HUDEP-2 (cell line): Measurements from ENCODE around the gene ATP5F1A.
A peak's percentile ranks its signal among the peaks of the same experiment; 100 is the strongest.
"Not testable (repeated sequence)": the region's sequence is repeated elsewhere in the genome, so short reads cannot be mapped to it uniquely, and the experiment has no call there.

Source experiments
- DNase-seq, 76 experiments: peaks; one replicate each; lab custom pipeline; 2025; ENCODE audit not compliant: unreplicated experiment in 76 of 76; lab: John Stamatoyannopoulos, UW

Gene ATP5F1A

DNA sequence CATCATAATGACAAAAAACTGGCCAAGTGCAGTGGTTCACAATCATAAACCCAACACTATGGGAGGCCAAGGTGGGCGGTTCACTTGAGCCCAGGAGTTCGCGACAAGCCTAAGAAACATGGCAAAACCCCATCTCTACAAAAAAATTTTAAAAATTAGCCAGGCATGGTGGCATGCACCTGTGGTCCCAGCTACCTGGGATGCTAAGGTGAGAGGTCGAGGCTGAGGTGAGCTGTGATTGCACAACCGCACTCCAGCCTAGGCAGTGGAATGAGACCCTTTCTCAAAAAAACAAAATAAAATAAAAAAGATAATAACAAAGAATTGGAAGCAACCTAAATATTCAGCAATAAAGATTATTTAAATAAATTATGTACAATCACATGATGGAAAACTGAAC lies 47.8 kb downstream of the ATP5F1A start:
- no peak for DNase-seq

DNA sequence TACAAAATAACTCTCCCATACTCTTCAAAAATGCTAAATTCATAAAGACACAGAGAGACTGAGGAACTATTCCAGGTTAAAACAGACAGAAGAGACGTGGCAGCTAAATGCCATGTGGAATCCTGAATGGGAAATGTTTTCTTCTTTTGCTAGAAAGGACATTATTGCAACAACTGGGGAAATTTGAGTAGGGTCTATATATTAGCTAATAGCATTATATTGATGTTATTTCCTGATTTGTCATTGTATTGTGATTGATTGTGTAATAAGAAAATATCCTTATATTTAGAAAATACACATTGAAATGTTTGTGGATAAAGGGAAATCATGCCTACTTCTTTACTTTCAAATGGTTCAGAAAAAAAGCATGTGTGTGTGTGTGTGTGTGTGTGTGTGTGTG lies 49.5 kb downstream of the ATP5F1A start:
- no peak for DNase-seq

DNA sequence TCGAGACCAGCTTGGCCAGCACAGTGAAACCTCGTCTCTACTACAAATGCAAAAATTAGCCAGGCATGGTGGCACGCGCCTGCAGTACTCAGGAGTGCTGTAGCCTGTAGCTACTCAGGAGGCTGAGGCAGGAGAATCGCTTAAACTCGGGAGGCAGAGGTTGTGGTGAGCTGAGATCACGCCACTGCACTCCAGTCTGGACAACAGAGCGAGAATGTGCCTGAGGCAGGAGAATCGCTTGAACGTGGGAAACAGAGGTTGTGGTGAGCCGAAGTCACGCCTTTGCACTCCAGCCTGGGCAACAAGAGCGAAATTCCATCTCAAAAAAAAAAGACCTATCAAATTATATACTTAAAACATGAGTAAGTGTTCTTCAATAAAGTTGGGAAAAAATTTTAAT lies 50.7 kb downstream of the ATP5F1A start:
- DNase-seq, result not testable (repeated sequence)

DNA sequence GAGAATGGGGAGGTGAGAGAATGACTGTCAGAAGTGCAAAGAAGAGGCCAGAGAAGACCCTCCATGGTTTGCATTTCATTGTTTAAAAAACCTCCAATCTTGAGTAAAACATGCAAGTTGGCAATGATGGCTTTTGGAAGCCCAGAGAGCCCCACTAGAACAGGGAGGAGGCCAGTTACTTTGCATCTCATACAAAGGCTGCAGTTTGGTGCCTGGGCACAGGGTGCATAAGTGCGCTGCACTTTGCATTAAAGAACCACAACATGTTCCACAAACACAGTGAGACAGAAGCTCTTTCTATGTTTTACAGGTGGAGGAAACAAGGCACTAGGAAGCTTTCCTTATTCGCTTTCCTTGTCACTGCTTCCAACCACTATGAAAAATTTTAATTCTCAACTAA lies 51.4 kb downstream of the ATP5F1A start:
- no peak for DNase-seq

DNA sequence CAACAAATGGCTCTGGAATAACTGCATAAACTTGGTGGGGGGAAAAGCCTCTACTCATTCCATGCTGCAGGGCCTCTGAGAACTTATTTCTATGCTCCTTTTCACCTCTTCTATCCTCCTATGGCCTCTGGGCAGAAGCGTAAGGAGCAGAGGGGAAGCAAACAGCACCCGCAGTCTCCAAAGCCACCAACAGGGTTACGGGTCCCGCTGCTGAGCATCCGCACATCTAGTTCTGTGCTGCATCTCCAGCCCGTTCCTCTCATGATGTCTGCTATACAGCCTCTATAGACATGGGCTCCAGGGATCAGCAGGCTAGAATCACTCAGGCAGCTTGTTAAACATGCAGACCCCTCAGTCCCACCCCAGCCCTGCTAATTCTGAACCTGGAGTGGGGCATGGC lies 52.0 kb downstream of the ATP5F1A start:
- no peak for DNase-seq

DNA sequence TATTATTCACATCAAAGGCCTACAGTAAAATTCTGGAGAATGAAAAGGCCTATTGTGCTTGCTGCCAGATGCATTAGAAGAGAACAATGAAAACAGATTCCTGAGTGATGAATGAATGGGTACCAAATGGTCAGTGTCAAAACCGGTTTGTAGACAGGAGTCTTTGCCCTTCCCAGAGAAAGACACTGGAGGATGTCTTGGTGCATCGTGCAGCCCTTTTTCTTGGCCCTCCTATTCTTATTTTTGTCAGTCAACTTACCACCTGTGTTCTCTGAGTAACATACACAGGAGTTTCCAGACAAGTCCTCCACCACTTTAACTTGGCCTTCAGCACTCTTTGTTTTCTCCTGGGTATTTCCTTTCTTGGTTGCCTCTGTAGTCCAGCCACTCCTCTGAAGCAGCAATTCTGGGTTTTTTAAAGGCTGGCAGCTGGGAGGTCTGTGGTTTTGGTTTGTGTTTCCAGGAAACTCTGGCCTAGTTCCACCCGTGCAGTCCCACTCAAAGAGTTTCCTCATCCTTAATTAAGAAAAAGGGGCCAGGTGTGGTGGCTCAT lies 55.4 kb downstream of the ATP5F1A start:
- DNase-seq, result peak in 1 of 76 experiments; percentile 32

DNA sequence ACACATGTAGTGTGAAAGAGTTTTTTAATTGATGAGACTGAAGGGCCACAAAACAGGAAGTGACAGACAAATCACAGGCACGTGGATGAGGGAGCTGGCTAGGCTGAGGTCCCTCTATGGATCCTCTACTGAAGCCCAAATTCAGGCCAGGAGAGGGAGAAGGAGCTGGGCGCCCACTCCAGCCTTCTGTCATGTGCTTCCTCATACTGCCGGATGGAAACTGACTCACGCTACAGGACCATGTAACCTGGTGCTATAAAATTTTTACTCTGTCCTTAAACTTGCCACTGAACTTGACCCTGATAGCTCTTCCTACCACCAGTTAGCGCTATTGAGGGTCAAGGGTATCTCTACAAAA lies 57.4 kb downstream of the ATP5F1A start:
- peak in 1 of 76 experiments; percentile 27 for DNase-seq

DNA sequence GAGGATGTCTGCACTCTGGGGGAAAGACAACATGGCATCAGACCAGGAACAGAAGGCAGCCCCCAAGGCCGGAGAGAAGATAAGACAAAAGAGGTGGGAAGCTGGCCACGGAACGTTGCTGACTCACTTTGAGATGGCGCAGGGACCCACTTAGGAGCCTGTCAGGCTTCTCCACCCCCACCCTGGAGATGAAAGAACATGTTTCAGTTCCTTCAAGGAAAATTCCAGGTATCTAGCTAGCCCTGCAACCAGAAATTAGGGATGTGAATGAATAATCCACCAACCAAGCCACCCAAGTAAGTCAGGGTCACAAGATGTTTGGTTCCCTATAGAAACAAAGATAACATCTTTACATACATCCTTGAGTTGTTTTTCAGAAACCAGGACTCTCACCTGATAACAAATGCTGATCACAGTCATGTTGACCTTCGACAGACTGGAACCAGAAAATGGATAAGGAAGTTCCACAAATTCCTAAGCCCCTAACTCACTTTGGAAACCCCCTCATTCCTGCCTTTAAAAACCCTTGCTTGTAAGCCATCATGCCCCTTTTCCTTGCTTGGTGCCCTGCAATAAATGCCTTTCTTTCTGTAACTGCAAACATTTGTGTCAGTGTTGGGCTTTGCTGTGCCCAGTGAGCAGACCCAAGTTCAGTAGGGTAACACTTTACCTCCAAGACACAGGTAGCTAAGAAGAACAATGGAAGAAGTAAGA lies 57.9 kb downstream of the ATP5F1A start:
- DNase-seq, result peak in 12 of 76 experiments; percentile 9 to 56 (median 36)

DNA sequence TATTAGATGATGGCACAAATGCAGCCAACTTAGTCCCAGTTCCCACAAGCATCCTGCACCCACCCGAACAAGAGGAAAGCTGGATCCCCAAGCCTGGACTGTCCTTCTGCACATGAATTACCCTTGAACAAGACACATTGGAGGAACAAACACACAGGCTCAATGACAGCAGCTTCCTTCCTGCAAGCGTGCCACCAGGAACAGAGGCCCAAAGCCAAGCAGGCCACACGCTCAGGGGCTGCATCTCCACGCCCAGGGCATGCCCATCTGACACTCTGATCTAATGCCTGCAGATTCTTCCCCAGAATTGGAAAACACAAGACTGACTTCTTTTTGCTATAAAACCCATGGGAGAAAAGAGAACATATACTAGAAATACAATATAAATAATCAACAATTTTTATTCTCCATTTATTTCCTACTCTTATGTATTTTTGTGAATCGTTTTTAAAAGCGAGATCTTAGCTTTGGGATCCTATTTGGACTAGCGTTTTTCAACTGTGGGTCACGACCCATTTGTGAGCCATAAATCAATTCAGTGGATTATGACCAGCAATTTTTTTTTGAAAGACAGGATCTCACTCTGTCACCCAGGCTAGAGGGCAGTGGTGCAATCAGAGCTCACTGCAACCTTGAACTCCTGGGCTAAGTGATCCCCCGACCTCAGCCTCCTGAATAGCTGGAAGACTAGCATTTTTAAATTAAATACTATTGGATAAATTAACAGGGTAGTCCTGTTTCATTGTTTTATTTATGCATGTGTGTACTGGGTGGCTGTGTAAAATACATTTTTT lies 60.4 kb downstream of the ATP5F1A start:
- no peak for DNase-seq

DNA sequence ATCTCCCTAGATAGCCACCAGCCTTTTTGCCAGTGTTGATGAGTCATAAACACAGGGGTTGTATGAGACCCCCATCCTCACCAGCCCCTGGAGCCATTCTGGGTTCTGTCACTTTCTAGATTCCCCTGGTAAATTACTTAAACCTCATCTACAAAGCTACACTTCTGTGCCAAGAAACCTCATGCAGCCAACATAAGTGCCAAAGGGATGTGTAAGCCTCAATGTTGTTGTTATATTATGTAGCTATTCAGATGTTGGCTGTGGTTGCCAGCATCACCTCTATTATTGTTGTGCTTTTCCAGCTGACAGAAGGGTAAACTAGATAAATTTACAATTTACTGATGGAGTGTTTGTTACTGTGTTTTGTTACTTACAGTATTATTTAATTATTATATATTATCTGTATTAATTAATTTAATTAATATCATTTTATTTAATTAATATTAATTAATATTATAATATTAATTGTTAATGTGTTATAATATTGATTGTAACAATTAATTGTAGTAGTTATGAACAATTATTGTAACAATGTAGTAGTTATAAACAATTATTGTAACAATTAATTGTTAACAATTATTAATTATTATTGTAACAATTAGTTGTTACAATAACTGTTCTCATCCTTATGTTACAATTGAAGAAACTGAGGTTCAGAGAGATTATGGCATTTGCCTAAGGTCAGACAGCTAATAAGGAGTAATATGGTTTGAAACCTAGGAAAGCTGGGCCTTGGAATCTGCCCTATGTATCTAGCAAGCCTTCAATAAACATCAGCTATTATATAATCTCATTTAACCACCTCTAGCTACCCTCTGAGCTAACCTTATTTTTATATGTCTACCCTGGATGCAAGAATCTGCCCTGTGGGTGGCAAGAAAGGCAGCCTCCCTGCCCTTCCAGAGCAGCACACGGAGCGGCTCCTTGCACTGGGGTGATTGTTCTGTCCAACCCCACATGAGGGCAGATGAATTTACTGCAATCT lies 62.1 kb downstream of the ATP5F1A start:
- no peak for DNase-seq

DNA sequence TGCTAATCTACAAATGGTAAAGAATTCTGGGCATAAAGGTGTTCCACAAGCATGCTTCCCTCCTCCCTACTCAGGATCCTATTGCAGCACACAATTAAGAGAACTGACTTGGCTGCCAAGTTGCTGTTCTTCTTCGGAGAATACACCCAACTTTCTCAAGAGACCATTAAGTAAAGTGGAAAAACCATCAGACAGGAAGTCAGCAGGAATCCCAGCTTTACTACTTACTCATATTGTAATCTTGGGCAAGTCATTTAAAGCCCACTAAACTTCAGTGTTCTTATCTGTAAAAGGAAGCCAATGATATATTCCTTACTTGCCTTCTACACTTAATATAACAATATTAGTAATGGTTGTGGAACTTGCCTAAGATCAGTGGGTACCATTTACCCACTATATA lies 63.9 kb downstream of the ATP5F1A start:
- DNase-seq, result no peak

DNA sequence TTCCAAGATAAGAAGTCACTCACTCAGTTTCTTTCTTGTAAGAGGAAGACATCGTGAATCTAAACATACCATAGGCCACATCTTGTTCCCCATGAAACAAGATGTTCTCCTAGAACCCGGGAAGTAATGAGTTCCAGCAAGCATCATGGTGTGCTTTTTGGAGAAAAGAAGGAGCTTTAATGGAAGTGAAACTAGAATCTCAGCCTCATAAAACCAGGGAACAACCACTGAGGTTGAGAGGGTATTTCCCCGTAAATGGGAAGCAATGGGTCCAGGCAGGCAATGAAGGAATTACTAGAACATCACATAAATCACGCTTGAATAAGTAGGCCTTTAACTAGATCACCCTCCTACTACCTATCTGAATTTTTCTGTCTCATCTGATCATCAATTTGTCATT lies 66.4 kb downstream of the ATP5F1A start:
- DNase-seq, result no peak
